SK-N-SH treated with all-trans-retinoic acid at 6 μM for 48 hours (cell line): Measurements from ENCODE around the gene GALNTL6.

Experiments used
- ATAC-seq: fragments of 200-7000 bp; cut with Tn5 transposase; 3 replicates; pipeline ENCODE4 v1.9.1; 2020; ENCODE audit warnings: mild to moderate bottlenecking, moderate library complexity
- ARNTL ChIP-seq: fragments of 450-650 bp; formaldehyde crosslinking; IDR thresholded peaks from 2 replicates; pipeline ENCODE4 v1.5.0; 2020; ENCODE audit warnings: low read depth, mild to moderate bottlenecking, moderate library complexity, borderline replicate concordance
- BACH2 ChIP-seq: fragments of 250-450 bp; sonication (Bioruptor Pico); IDR thresholded peaks from 2 replicates; pipeline ENCODE4 v1.9.0; 2021; ENCODE audit warnings: mild to moderate bottlenecking, borderline replicate concordance
- CSDC2 ChIP-seq: fragments of 250-450 bp; sonication (Bioruptor Pico); IDR thresholded peaks from 2 replicates; pipeline ENCODE4 v1.5.0; 2020; ENCODE audit warnings: mild to moderate bottlenecking, moderate library complexity
- ESRRG ChIP-seq: fragments of 250-450 bp; sonication (Bioruptor Pico); IDR thresholded peaks from 2 replicates; pipeline ENCODE4 v1.6.1; 2021; ENCODE audit warnings: mild to moderate bottlenecking
- GLIS3 ChIP-seq: fragments of 250-450 bp; sonication (Bioruptor Pico); IDR thresholded peaks from 2 replicates; pipeline ENCODE4 v1.5.0; 2020; ENCODE audit warnings: mild to moderate bottlenecking, moderate library complexity
- OSR1 ChIP-seq: fragments of 250-450 bp; sonication (Bioruptor Pico); IDR thresholded peaks from 2 replicates; pipeline ENCODE4 v1.8.0; 2022; ENCODE audit warnings: moderate library complexity, mild to moderate bottlenecking, inconsistent platforms
- RARB ChIP-seq: fragments of 250-450 bp; sonication (Bioruptor Pico); IDR thresholded peaks from 2 replicates; pipeline ENCODE4 v1.8.0; 2021; ENCODE audit warnings: mild to moderate bottlenecking, moderate library complexity
- SNAI2 ChIP-seq: fragments of 250-450 bp; sonication (Bioruptor Pico); IDR thresholded peaks from 2 replicates; pipeline ENCODE4 v1.5.0; 2020; ENCODE audit warnings: mild to moderate bottlenecking, moderate library complexity
- TCF4 ChIP-seq: fragments of 250-450 bp; sonication (Bioruptor Pico); IDR thresholded peaks from 2 replicates; pipeline ENCODE4 v1.8.0; 2021; ENCODE audit warnings: mild to moderate bottlenecking, moderate library complexity, borderline replicate concordance
- TOX ChIP-seq: fragments of 250-450 bp; sonication (Bioruptor Pico); IDR thresholded peaks from 2 replicates; pipeline ENCODE4 v1.8.0; 2021; ENCODE audit warnings: mild to moderate bottlenecking, moderate library complexity, borderline replicate concordance
- ZC3H10 ChIP-seq: fragments of 250-450 bp; sonication (Bioruptor Pico); IDR thresholded peaks from 2 replicates; pipeline ENCODE4 v1.5.1; 2021; ENCODE audit warnings: mild to moderate bottlenecking, moderate library complexity
- ZFP30 ChIP-seq: fragments of 450-650 bp; formaldehyde crosslinking; IDR thresholded peaks from 2 replicates; pipeline ENCODE4 v1.5.0; 2022; ENCODE audit warnings: mild to moderate bottlenecking, moderate library complexity
- ZNF565 ChIP-seq: fragments of 450-650 bp; formaldehyde crosslinking; conservative IDR thresholded peaks from 2 replicates; pipeline ENCODE4 v1.5.0; 2020; ENCODE audit warnings: low read depth, mild to moderate bottlenecking, moderate library complexity
- ZNF70 ChIP-seq: fragments of 450-650 bp; formaldehyde crosslinking; IDR thresholded peaks from 2 replicates; pipeline ENCODE4 v1.5.0; 2020; ENCODE audit warnings: mild to moderate bottlenecking, moderate library complexity
- ZNF8 ChIP-seq: fragments of 450-650 bp; formaldehyde crosslinking; IDR thresholded peaks from 2 replicates; pipeline ENCODE4 v1.5.0; 2020; ENCODE audit warnings: mild to moderate bottlenecking, moderate library complexity
- TF ChIP-seq, protein P1 (sequence below): fragments of 250-450 bp; sonication (Bioruptor Pico); IDR thresholded peaks from 2 replicates; pipeline ENCODE4 v1.5.0; 2020; ENCODE audit warnings: mild to moderate bottlenecking, moderate library complexity
- TF ChIP-seq, protein P2 (sequence below): fragments of 250-450 bp; sonication (Bioruptor Pico); IDR thresholded peaks from 2 replicates; pipeline ENCODE4 v1.5.1; 2021; ENCODE audit warnings: mild to moderate bottlenecking, moderate library complexity
- TF ChIP-seq, protein P3 (sequence below): fragments of 250-450 bp; sonication (Bioruptor Pico); IDR thresholded peaks from 2 replicates; pipeline ENCODE4 v1.8.0; 2021; ENCODE audit warnings: low read depth, mild to moderate bottlenecking, moderate library complexity, borderline replicate concordance
- TF ChIP-seq, protein P4 (sequence below): fragments of 250-450 bp; sonication (Bioruptor Pico); IDR thresholded peaks from 2 replicates; pipeline ENCODE4 v1.5.1; 2020; ENCODE audit warnings: low read depth, mild to moderate bottlenecking, moderate library complexity
- TF ChIP-seq, protein P5 (sequence below): fragments of 250-450 bp; sonication (Bioruptor Pico); IDR thresholded peaks from 2 replicates; pipeline ENCODE4 v1.8.0; 2020; ENCODE audit warnings: mild to moderate bottlenecking, moderate library complexity, borderline replicate concordance

The GALNTL6 gene

DNA sequence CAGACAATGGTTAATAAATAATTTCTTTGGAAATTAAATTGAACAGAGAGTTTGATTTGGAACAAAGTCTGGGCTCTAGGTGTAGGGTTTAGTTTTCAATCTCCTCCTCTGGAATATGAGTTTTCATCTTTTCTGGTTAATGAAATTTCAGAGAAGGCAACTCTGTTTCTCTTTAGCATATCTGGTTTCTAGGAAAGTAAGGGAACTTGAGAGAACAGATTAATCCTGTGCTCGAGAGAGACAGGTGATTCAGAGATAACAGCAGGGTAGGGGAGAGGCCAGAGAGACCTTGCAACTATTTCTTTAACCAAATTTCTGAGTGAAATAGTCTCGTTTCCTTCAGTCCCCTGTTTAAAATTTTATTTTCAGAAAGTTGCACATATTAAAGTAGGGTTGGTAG, 275.4 kb downstream of the GALNTL6 start:
- TF ChIP-seq OSR1 (no peak), ZFP30 (CRISPR knock-in tag) (no peak)
- ATAC-seq = no peak

DNA sequence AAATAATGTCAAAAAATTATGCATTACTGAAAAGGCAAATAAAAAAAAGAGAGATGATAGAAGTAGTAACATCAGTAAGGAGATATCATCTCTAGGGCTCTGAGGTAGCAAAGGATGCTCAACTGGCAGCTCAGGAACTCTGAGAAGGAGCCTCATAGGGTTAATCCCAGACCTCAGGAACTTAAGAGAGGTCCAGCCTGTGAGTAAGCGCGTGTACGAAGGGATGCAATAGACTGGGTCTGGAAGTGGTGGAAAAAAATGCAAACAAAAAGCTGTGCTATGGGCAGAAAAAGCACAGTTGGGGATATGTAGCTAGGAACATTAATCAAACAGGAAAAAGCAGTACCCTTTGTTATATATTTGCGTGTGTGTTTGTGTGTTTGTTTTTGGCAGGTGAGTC, 282.0 kb downstream of the GALNTL6 start:
- no peak for ATAC-seq
- TF ChIP-seq, protein P1, sequence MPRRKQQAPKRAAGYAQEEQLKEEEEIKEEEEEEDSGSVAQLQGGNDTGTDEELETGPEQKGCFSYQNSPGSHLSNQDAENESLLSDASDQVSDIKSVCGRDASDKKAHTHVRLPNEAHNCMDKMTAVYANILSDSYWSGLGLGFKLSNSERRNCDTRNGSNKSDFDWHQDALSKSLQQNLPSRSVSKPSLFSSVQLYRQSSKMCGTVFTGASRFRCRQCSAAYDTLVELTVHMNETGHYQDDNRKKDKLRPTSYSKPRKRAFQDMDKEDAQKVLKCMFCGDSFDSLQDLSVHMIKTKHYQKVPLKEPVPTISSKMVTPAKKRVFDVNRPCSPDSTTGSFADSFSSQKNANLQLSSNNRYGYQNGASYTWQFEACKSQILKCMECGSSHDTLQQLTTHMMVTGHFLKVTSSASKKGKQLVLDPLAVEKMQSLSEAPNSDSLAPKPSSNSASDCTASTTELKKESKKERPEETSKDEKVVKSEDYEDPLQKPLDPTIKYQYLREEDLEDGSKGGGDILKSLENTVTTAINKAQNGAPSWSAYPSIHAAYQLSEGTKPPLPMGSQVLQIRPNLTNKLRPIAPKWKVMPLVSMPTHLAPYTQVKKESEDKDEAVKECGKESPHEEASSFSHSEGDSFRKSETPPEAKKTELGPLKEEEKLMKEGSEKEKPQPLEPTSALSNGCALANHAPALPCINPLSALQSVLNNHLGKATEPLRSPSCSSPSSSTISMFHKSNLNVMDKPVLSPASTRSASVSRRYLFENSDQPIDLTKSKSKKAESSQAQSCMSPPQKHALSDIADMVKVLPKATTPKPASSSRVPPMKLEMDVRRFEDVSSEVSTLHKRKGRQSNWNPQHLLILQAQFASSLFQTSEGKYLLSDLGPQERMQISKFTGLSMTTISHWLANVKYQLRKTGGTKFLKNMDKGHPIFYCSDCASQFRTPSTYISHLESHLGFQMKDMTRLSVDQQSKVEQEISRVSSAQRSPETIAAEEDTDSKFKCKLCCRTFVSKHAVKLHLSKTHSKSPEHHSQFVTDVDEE = no peak
- TF ChIP-seq, protein P2, sequence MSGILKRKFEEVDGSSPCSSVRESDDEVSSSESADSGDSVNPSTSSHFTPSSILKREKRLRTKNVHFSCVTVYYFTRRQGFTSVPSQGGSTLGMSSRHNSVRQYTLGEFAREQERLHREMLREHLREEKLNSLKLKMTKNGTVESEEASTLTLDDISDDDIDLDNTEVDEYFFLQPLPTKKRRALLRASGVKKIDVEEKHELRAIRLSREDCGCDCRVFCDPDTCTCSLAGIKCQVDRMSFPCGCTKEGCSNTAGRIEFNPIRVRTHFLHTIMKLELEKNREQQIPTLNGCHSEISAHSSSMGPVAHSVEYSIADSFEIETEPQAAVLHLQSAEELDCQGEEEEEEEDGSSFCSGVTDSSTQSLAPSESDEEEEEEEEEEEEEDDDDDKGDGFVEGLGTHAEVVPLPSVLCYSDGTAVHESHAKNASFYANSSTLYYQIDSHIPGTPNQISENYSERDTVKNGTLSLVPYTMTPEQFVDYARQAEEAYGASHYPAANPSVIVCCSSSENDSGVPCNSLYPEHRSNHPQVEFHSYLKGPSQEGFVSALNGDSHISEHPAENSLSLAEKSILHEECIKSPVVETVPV (CRISPR knock-in tag) = no peak
- TF ChIP-seq OSR1 (no peak), CSDC2 (CRISPR knock-in tag) (no peak)

DNA sequence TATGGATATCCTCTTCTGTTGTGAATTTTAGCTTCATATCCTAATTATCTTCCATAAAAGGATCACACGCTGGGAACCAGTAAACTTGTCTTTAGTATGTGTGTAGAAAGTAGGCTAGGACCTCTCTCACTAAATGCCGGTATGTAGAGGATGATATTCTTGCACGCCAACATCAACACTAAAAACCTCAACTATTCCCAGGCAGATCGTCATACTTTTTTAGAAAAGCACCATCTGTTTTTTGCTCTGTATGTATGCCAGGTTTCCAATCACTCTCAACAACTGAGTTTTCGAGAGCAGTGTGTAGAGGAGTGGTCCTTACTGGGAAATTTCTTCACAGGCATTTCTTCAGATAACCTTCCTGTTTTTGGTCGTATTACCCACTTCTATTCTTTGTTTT, 283.6 kb downstream of the GALNTL6 start:
- TF ChIP-seq CSDC2 (CRISPR knock-in tag) (no peak), GLIS3 (no peak), ZC3H10 (CRISPR knock-in tag) (no peak), TCF4 (no peak), SNAI2 (CRISPR knock-in tag) (no peak), ZNF70 (no peak), ARNTL (CRISPR knock-in tag) (no peak), RARB (CRISPR knock-in tag) (no peak), OSR1 (no peak), ZNF8 (CRISPR knock-in tag) (no peak), ZNF565 (CRISPR knock-in tag) (no peak), ESRRG (CRISPR knock-in tag) (no peak), BACH2 (CRISPR knock-in tag) (no peak)
- TF ChIP-seq, protein P3, sequence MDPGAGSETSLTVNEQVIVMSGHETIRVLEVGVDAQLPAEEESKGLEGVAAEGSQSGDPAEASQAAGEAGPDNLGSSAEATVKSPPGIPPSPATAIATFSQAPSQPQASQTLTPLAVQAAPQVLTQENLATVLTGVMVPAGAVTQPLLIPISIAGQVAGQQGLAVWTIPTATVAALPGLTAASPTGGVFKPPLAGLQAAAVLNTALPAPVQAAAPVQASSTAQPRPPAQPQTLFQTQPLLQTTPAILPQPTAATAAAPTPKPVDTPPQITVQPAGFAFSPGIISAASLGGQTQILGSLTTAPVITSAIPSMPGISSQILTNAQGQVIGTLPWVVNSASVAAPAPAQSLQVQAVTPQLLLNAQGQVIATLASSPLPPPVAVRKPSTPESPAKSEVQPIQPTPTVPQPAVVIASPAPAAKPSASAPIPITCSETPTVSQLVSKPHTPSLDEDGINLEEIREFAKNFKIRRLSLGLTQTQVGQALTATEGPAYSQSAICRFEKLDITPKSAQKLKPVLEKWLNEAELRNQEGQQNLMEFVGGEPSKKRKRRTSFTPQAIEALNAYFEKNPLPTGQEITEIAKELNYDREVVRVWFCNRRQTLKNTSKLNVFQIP = no peak
- TF ChIP-seq, protein P4, sequence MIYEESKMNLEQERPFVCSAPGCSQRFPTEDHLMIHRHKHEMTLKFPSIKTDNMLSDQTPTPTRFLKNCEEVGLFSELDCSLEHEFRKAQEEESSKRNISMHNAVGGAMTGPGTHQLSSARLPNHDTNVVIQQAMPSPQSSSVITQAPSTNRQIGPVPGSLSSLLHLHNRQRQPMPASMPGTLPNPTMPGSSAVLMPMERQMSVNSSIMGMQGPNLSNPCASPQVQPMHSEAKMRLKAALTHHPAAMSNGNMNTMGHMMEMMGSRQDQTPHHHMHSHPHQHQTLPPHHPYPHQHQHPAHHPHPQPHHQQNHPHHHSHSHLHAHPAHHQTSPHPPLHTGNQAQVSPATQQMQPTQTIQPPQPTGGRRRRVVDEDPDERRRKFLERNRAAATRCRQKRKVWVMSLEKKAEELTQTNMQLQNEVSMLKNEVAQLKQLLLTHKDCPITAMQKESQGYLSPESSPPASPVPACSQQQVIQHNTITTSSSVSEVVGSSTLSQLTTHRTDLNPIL (CRISPR knock-in tag) = no peak
- TF ChIP-seq, protein P2 (CRISPR knock-in tag) = no peak
- no peak for ATAC-seq

DNA sequence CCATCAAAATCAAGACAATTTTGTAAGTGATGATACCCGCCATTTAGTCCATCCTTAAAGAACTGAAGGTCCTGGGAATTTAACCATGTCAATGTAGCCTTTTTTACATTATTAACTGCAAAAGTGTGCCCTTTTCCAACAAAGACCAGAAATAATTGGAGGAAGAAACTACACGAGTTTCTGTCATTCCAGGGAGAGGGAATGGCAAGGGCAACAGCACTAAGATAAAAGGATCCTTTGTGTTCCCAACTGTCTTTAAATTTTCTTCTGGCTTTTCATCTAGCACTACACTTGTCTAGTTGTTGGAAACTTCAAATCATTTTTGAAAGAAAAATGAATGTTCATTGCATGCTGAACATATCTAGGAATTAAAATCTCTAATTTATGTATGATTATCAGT, 286.2 kb downstream of the GALNTL6 start:
- ATAC-seq = no peak
- TF ChIP-seq, protein P2 (CRISPR knock-in tag) = no peak
- TF ChIP-seq, protein P5, sequence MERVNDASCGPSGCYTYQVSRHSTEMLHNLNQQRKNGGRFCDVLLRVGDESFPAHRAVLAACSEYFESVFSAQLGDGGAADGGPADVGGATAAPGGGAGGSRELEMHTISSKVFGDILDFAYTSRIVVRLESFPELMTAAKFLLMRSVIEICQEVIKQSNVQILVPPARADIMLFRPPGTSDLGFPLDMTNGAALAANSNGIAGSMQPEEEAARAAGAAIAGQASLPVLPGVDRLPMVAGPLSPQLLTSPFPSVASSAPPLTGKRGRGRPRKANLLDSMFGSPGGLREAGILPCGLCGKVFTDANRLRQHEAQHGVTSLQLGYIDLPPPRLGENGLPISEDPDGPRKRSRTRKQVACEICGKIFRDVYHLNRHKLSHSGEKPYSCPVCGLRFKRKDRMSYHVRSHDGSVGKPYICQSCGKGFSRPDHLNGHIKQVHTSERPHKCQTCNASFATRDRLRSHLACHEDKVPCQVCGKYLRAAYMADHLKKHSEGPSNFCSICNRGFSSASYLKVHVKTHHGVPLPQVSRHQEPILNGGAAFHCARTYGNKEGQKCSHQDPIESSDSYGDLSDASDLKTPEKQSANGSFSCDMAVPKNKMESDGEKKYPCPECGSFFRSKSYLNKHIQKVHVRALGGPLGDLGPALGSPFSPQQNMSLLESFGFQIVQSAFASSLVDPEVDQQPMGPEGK (CRISPR knock-in tag) = no peak
- TF ChIP-seq TCF4 (no peak), ESRRG (CRISPR knock-in tag) (no peak), TOX (CRISPR knock-in tag) (no peak), OSR1 (no peak), GLIS3 (no peak), ZNF565 (CRISPR knock-in tag) (no peak), ZFP30 (CRISPR knock-in tag) (no peak)
- TF ChIP-seq, protein P3 = no peak
